Caco-2 (cell line): ENCODE results near the gene ENTPD8. TPM values are rescaled to one million over a fixed set of nuclear protein-coding genes. Genes with fewer than 3 reads are reported as not detected.
"Not testable (repeated sequence)": the region's sequence is repeated elsewhere in the genome, so short reads cannot be mapped to it uniquely, and the experiment has no call there.

ENCODE experiments used
- BruUV-seq: library from RNA; stranded (reverse); fragments of 400-500 nt; replicated peaks from 2 replicates; lab custom pipeline; 2021; lab: Mats Ljungman, UMichigan
- CTCF ChIA-PET: fragments of 300-600 bp; sonication (Branson Sonifier 250); formaldehyde crosslinking; loops from one replicate; lab custom pipeline; 2022; ENCODE audit warnings: antibody characterized with exemption; lab: Charles Lee
- POLR2A ChIA-PET: fragments of 300-600 bp; sonication (Branson Sonifier 250); formaldehyde crosslinking; loops from one replicate; lab custom pipeline; 2022; ENCODE audit warnings: antibody characterized with exemption; lab: Charles Lee
- DNase-seq, 2 experiments: peaks; one replicate each; pipeline versions ENCODE4 v3.0.0 to v3.0.0-alpha.2; 2020 to 2022
- H3K27me3 ChIP-seq: replicated peaks from 2 replicates; pipeline ENCODE4 v1.6.0; 2011; ENCODE audit warnings: low read length; ENCODE audit not compliant: control insufficient read depth, insufficient read depth
- H3K36me3 ChIP-seq: 2 replicates; pipeline ENCODE4 v1.5.1; 2011; ENCODE audit warnings: low read length; ENCODE audit not compliant: control insufficient read depth, insufficient read depth
- H3K4me1 ChIP-seq: fragments of 250-450 bp; sonication (Bioruptor Pico); 2 replicates; pipeline ENCODE4 v1.5.1; 2020; ENCODE audit warnings: mild to moderate bottlenecking
- H3K4me3 ChIP-seq: 2 replicates; pipeline ENCODE4 v1.5.1; 2011; ENCODE audit warnings: low read depth, mild to moderate bottlenecking, control low read depth, low read length
- H3K9me3 ChIP-seq: fragments of 250-450 bp; sonication (Bioruptor Pico); 2 replicates; pipeline ENCODE4 v1.5.1; 2020; ENCODE audit warnings: mild to moderate bottlenecking, moderate library complexity
- H3K27ac Mint-ChIP-seq: one replicate; pipeline ENCODE4 v1.8.0; 2022; ENCODE audit warnings: mixed read lengths; ENCODE audit not compliant: unreplicated experiment
- H3K27me3 Mint-ChIP-seq: one replicate; pipeline ENCODE4 v1.8.0; 2022; ENCODE audit warnings: mixed read lengths; ENCODE audit not compliant: insufficient read depth, unreplicated experiment
- H3K36me3 Mint-ChIP-seq: one replicate; pipeline ENCODE4 v1.8.0; 2022; ENCODE audit warnings: mild to moderate bottlenecking, mixed read lengths; ENCODE audit not compliant: insufficient read depth, unreplicated experiment
- H3K4me1 Mint-ChIP-seq: one replicate; pipeline ENCODE4 v1.8.0; 2022; ENCODE audit warnings: low read depth, mixed read lengths; ENCODE audit not compliant: unreplicated experiment
- H3K4me3 Mint-ChIP-seq: one replicate; pipeline ENCODE4 v1.8.0; 2022; ENCODE audit warnings: mild to moderate bottlenecking, moderate library complexity, mixed read lengths; ENCODE audit not compliant: unreplicated experiment
- H3K9me3 Mint-ChIP-seq: one replicate; pipeline ENCODE4 v1.8.0; 2022; ENCODE audit warnings: mixed read lengths; ENCODE audit not compliant: unreplicated experiment
- CTCF ChIP-seq, 2 experiments: fragments of 200-600 bp in 1 of 2; IDR thresholded peaks; 1 replicate in 1 of 2; 2 replicates in 1 of 2; pipeline versions ENCODE4 v1.5.1 to v1.8.0; 2011 to 2022; ENCODE audit warnings: antibody characterized with exemption in 1 of 2, control low read depth in 1 of 2, inconsistent platforms in 1 of 2, low read depth in 1 of 2, low read length in 1 of 2, mild to moderate bottlenecking in 1 of 2, moderate library complexity in 1 of 2; ENCODE audit not compliant: insufficient read depth in 1 of 2, severe bottlenecking in 1 of 2, unreplicated experiment in 1 of 2
- intact Hi-C: fragments of 100-400 bp; cut with micrococcal nuclease; formaldehyde crosslinking; loops from one replicate; pipeline ENCODE4 v1.10.0; 2022; ENCODE audit not compliant: unreplicated experiment
- total RNA-seq: library from RNA; stranded (reverse); gene quantifications from 2 replicates; pipeline ENCODE4 v1.2.3, GENCODE V29; 2022

Gene ENTPD8
- total RNA-seq, 1 experiment from 2014 or later: 8.6 TPM

GRCh38 chr9:137467161-137467581 is 26.0 kb upstream of the ENTPD8 start:
- H3K27me3 Mint-ChIP-seq: no peaks in the 10 kb centered on the region
- Histone ChIP-seq H3K4me1 (no peaks in the 10 kb centered on the region), H3K9me3 (no peaks in the 10 kb centered on the region), H3K36me3 (no peaks in the 10 kb centered on the region), H3K4me3 (no peak overlapping the region), H3K27me3 (no peaks in the 10 kb centered on the region)
- TF ChIP-seq CTCF (IDR thresholded peaks at IDR 0.05; ENCODE audit: insufficient read depth in 1 of 2, low read depth in 1 of 2, low read length in 1 of 2, severe bottlenecking in 1 of 2, unreplicated experiment in 1 of 2): no peak
- no peaks in the 10 kb centered on the region for H3K4me1 Mint-ChIP-seq
- ChIA-PET CTCF (no interaction called here), POLR2A (no interaction called here)
- H3K27ac Mint-ChIP-seq: no peak overlapping the region
- no peak overlapping the region for H3K4me3 Mint-ChIP-seq
- H3K9me3 Mint-ChIP-seq: no peaks in the 10 kb centered on the region
- DNase-seq: no peak
- BruUV-seq: no TSS peak
- H3K36me3 Mint-ChIP-seq: no peaks in the 10 kb centered on the region
- intact Hi-C loops: no loop called here

- intact Hi-C loops, H3K4me1 Mint-ChIP-seq, H3K27me3 Mint-ChIP-seq, H3K9me3 ChIP-seq, H3K4me3 ChIP-seq, H3K4me1 ChIP-seq, H3K36me3 Mint-ChIP-seq, BruUV-seq, H3K36me3 ChIP-seq, DNase-seq, CTCF ChIA-PET, POLR2A ChIA-PET, H3K9me3 Mint-ChIP-seq, H3K4me3 Mint-ChIP-seq, H3K27me3 ChIP-seq: not testable (repeated sequence)
- peak overlapping the region; percentile 36 for H3K27ac Mint-ChIP-seq
Measured at GRCh38 chr9:137466389-137467085, 25.4 kb upstream of the ENTPD8 start.

- Histone ChIP-seq H3K36me3 (no peaks in the 10 kb centered on the region), H3K27me3 (no peaks in the 10 kb centered on the region), H3K4me1 (no peaks in the 10 kb centered on the region), H3K9me3 (no peaks in the 10 kb centered on the region), H3K4me3 (no peak overlapping the region)
- H3K9me3 Mint-ChIP-seq: no peaks in the 10 kb centered on the region
- H3K4me3 Mint-ChIP-seq: no peak overlapping the region
- BruUV-seq: no TSS peak
- intact Hi-C loops: no loop called here
- no peaks in the 10 kb centered on the region for H3K36me3 Mint-ChIP-seq
- TF ChIP-seq CTCF (IDR thresholded peaks at IDR 0.05; ENCODE audit: insufficient read depth in 1 of 2, low read depth in 1 of 2, low read length in 1 of 2, severe bottlenecking in 1 of 2, unreplicated experiment in 1 of 2): no peak
- H3K27ac Mint-ChIP-seq: peak overlapping the region; percentile 36
- ChIA-PET POLR2A (no interaction called here), CTCF (no interaction called here)
- H3K4me1 Mint-ChIP-seq: no peaks in the 10 kb centered on the region
- H3K27me3 Mint-ChIP-seq: no peaks in the 10 kb centered on the region
- DNase-seq: no peak
Measured at GRCh38 chr9:137465720-137466388, 24.7 kb upstream of the ENTPD8 start.
